Glutamatergic neuron (in vitro differentiated cells): ENCODE measurements around the gene TPO. TPM values are rescaled to one million over a fixed set of nuclear protein-coding genes. Genes with fewer than 3 reads are reported as not detected.

ENCODE experiments used
- DNase-seq: peaks from one replicate; pipeline ENCODE4 v3.0.0; 2022
- H3K27ac Mint-ChIP-seq: one replicate; pipeline ENCODE4 v1.8.0; 2020; ENCODE audit warnings: mild to moderate bottlenecking, mixed read lengths, inconsistent platforms; ENCODE audit not compliant: unreplicated experiment
- H3K27me3 Mint-ChIP-seq: one replicate; pipeline ENCODE4 v1.8.0; 2020; ENCODE audit warnings: mild to moderate bottlenecking, moderate library complexity, mixed read lengths, inconsistent platforms; ENCODE audit not compliant: unreplicated experiment
- H3K36me3 Mint-ChIP-seq: one replicate; pipeline ENCODE4 v1.8.0; 2020; ENCODE audit warnings: mild to moderate bottlenecking, mixed read lengths, inconsistent platforms; ENCODE audit not compliant: unreplicated experiment
- H3K4me1 Mint-ChIP-seq: one replicate; pipeline ENCODE4 v1.8.0; 2020; ENCODE audit warnings: mild to moderate bottlenecking, low read depth, mixed read lengths, inconsistent platforms; ENCODE audit not compliant: unreplicated experiment
- H3K4me3 Mint-ChIP-seq: one replicate; pipeline ENCODE4 v1.8.0; 2020; ENCODE audit warnings: mild to moderate bottlenecking, mixed read lengths, inconsistent platforms; ENCODE audit not compliant: unreplicated experiment
- H3K9me3 Mint-ChIP-seq: one replicate; pipeline ENCODE4 v1.8.0; 2020; ENCODE audit warnings: mild to moderate bottlenecking, moderate library complexity, mixed read lengths, inconsistent platforms; ENCODE audit not compliant: unreplicated experiment
- total RNA-seq: library from RNA; stranded (reverse); fragmentation: NEBNext Ultra II Directional; extraction: Animal tissue kit (Norgen Biotek cat#: 25700); gene quantifications from one replicate; pipeline ENCODE4 v1.2.1, GENCODE V29; 2021; ENCODE audit not compliant: unreplicated experiment
- TF ChIP-seq, protein P1 (sequence below): fragments of 200-600 bp; sonication (generic); IDR thresholded peaks from one replicate; pipeline ENCODE4 v1.5.0; 2021; ENCODE audit not compliant: partially characterized antibody, unreplicated experiment

Gene TPO
- total RNA-seq, 1 donor from 2014 or later: not detected

GRCh38 chr2:1557467-1557820 is 144.2 kb downstream of the TPO start:
- no peak overlapping the region for H3K4me3 Mint-ChIP-seq

GRCh38 chr2:1559589-1560175 is 146.4 kb downstream of the TPO start:
- Mint-ChIP-seq H3K27ac (no peak overlapping the region), H3K36me3 (no peaks in the 10 kb centered on the region), H3K4me3 (no peak overlapping the region), H3K27me3 (no peaks in the 10 kb centered on the region), H3K9me3 (peaks cover 1% of the 10 kb centered on the region), H3K4me1 (peaks cover 13% of the 10 kb centered on the region)
- TF ChIP-seq, protein P1, sequence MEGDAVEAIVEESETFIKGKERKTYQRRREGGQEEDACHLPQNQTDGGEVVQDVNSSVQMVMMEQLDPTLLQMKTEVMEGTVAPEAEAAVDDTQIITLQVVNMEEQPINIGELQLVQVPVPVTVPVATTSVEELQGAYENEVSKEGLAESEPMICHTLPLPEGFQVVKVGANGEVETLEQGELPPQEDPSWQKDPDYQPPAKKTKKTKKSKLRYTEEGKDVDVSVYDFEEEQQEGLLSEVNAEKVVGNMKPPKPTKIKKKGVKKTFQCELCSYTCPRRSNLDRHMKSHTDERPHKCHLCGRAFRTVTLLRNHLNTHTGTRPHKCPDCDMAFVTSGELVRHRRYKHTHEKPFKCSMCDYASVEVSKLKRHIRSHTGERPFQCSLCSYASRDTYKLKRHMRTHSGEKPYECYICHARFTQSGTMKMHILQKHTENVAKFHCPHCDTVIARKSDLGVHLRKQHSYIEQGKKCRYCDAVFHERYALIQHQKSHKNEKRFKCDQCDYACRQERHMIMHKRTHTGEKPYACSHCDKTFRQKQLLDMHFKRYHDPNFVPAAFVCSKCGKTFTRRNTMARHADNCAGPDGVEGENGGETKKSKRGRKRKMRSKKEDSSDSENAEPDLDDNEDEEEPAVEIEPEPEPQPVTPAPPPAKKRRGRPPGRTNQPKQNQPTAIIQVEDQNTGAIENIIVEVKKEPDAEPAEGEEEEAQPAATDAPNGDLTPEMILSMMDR: no peak
- no peak for DNase-seq

More at GRCh38 chr2:1557467-1557820, 144.2 kb downstream of the TPO start:
- DNase-seq: peak; percentile 44
- TF ChIP-seq, protein P1: no peak
- Mint-ChIP-seq H3K36me3 (no peaks in the 10 kb centered on the region), H3K27me3 (no peaks in the 10 kb centered on the region), H3K9me3 (peaks cover 1% of the 10 kb centered on the region), H3K27ac (peak overlapping the region; percentile 23), H3K4me1 (peaks cover 13% of the 10 kb centered on the region)

- H3K4me1 Mint-ChIP-seq: peaks cover 13% of the 10 kb centered on the region
- no peaks in the 10 kb centered on the region for H3K9me3 Mint-ChIP-seq
- no peaks in the 10 kb centered on the region for H3K27me3 Mint-ChIP-seq
- H3K36me3 Mint-ChIP-seq: no peaks in the 10 kb centered on the region
- DNase-seq: no peak
- no peak overlapping the region for H3K4me3 Mint-ChIP-seq
- TF ChIP-seq, protein P1: no peak
- H3K27ac Mint-ChIP-seq: no peak overlapping the region
These were observed 148.0 kb downstream of the TPO start for GRCh38 chr2:1561259-1561658.

- H3K27ac Mint-ChIP-seq: no peak overlapping the region
- TF ChIP-seq, protein P1: no peak
- H3K27me3 Mint-ChIP-seq: peaks cover 2% of the 10 kb centered on the region
- H3K9me3 Mint-ChIP-seq: no peaks in the 10 kb centered on the region
- H3K4me1 Mint-ChIP-seq: peaks cover 13% of the 10 kb centered on the region
- no peak overlapping the region for H3K4me3 Mint-ChIP-seq
- DNase-seq: no peak
- no peaks in the 10 kb centered on the region for H3K36me3 Mint-ChIP-seq
These were observed 148.7 kb downstream of the TPO start for GRCh38 chr2:1561811-1562421.

DNA sequence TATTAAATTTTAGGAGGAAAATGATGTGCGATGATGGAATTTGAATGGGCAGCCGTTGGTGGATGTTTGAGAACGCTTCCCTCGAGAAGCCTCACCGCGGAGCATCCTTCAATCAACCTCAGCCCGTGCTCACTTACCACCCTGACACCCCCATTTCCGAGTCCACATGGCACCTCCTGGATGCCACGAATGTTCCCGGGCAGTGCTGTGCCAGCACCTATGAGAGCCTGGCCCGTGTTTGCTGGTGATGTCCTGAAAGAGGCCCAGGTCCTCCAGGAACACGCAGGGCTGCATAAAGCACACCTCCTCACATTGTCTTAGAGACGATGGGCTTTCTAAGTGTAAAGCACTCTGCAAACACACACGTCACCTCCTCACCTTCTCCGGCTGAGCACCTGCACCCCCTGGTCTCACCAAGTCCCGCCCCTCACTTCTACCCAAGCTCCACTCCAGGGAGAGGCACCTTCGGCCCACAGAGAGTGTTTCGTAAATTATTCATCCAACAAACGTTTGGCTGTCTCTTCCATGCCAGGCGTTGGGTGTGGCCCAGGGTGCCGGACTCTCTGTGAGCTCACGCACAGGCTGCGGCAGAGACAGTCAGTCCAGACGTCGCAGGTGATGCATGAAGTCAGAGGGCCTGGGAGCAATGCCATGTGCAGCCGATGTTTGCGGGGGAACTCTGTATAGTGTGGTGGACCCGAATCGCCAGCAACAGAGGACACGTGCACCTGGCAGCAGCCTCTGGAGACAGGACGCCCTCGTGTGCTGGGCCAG is 150.0 kb downstream of the TPO start:
- Mint-ChIP-seq H3K9me3 (peaks cover 4% of the 10 kb centered on the region), H3K4me3 (no peak overlapping the region), H3K4me1 (peaks cover 10% of the 10 kb centered on the region), H3K27ac (no peak overlapping the region), H3K27me3 (peaks cover 9% of the 10 kb centered on the region), H3K36me3 (peaks cover 5% of the 10 kb centered on the region)
- TF ChIP-seq, protein P1: no peak
- no peak for DNase-seq
